Hematopoietic multipotent progenitor cell treated with erythropoietin and hydrocortisone succinate and interleukin-3 and kit ligand, for 17 days (in vitro differentiated cells): ENCODE measurements around the gene FAM20C.

Experiments
- DNase-seq: peaks from one replicate; pipeline ENCODE4 v3.0.0-alpha.2; 2015; ENCODE audit warnings: low spot score

Gene FAM20C

GRCh38 chr7:159370-160270, 32.8 kb upstream of the FAM20C start:
- DNase-seq = peak; percentile 28

GRCh38 chr7:160958-161725, 31.2 kb upstream of the FAM20C start:
- DNase-seq = no peak

GRCh38 chr7:162632-163297, 29.6 kb upstream of the FAM20C start:
- DNase-seq = no peak

DNA sequence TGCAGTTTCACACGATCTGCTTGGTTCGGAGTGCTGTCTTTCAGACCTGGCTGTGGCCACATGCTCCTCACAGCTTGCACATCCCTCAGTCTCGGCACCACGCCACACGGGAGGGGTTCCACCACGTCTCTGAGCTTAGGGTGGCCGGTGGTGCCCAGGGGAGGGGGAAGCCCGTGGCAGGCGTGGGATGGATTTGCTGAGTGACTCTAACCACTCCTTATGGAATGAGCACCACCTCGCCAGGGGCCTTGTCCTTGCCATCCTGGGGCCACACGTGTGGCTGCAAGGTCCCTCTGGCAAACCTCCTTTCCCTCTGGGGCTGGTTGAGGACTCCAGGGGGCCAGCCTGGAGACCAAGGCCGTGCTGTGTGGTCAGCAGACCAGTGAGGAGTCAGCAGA, 29.1 kb upstream of the FAM20C start:
- DNase-seq = no peak

- no peak for DNase-seq
Measured at GRCh38 chr7:163971-164881, 28.1 kb upstream of the FAM20C start.

- no peak for DNase-seq
Measured at GRCh38 chr7:164882-165660, 27.3 kb upstream of the FAM20C start.

GRCh38 chr7:165661-166337, 26.6 kb upstream of the FAM20C start:
- DNase-seq = no peak

GRCh38 chr7:166338-167060, 25.9 kb upstream of the FAM20C start:
- no peak for DNase-seq

DNA sequence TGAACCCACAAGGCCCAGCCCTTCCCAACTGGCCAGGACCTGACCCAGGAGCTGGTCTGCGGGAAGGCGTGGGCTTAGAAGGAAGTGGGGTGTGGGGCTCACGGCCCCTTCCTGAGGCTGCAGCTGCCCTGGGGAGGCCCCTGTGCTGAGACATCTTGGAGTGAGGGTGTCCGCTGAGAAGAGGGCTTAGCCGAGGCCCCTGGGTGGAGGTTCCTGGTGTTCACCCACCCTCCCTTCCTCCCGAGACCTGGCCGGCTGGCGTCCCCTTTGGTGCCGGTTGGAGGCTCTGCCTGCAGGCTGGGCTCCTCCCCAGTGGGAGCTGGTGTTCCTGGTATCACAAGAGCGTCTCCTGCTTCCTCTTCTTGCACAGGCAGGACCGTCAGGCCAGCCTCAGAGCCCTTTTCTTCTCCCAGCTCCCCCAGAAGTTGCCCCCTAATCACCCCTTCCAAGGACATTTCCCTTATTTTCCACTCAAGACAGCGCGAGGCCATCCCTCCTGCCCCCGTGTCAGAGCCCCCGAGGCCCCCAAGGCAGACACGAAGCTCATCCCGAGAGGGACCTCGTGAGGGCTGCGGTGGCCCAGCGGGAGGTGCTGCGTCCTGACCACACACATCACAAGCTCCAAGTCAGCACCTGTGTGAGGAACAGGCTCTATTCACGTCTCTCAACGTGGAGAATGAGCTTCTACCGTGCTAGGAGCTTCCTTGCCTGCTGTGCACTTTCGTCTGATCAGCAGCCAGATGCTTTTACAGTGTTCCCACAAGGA, 25.1 kb upstream of the FAM20C start:
- no peak for DNase-seq

GRCh38 chr7:167976-168791, 24.2 kb upstream of the FAM20C start:
- DNase-seq = no peak

DNA sequence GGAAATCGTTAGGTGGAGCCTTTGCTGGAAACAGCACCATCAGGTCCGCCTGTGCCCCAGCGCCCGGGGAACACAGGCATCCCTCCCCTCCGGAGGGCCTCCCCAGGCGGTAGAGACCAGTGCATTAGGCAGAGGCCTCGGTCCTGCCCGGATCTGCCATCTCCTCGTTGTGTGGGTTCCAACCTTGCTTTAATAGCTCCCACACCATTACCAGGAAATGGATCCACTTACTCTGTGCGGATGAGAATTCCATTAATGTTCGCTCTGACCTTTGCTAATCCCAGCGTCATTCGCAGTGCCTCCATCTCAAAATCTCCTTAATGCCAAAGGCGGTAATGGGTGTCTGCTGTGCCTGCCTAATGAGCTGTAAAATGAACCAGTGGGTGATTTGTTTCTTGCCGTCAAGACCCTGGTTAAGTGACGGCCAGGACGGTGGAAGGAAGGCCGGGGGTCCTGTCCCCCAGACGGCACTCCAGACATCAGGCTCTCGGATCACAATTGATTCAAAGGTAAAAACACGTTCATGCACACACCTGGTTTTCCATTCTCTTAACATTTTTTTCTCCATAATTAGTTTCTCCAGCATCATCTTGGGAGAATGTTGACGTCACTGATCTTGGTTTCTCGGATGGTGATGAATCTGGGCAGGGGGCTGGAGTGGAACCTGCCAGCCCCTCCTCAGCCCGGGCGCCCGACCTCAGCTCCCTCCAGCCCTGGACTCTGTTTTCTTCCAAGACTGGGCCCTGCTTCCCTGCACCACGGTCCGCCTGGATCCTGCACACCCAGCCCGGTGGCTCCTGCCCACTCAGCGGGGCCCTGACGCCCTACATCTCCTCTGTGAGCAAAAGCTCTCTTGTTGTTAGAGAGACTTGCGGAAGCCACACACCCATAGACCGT, 22.8 kb upstream of the FAM20C start:
- no peak for DNase-seq

DNA sequence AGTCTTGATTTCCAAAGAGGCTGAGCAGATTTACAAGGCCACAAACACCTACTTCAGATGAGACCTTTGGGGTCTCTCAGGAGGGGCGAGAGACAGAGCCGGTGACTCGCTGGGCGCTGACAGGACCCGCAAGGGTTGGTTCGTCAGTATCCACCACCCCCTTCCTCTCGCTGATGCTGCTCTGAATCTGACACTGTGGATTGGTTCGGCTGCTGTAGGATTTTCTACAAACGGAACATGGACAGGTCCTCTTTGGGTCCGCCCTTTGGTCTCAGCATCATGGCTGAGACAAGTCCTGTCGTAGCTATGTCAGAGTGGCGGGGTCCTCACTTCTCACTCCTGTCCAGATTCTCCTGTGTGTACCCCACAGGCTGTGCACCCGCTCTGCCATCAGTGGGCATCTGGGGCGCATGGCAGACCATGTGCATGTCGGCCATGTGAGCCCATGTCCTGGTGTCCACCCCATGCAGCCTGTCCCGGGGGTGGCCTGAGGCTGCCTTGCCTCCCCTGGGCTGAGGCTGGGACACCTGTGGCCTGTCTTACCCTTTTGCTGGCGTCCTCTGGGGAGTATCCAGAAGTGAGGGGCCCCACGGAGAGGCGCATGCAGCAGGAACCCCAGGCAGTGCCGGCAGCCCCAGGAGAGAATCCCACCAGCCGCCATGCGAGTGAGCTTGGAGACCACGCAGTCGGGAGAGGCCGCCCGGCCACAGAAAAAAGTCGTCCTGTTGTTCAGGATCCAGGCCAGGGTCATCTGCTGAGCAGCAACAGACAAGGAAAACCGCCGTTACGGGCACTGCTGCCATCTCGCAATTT, 21.6 kb upstream of the FAM20C start:
- DNase-seq = no peak

DNA sequence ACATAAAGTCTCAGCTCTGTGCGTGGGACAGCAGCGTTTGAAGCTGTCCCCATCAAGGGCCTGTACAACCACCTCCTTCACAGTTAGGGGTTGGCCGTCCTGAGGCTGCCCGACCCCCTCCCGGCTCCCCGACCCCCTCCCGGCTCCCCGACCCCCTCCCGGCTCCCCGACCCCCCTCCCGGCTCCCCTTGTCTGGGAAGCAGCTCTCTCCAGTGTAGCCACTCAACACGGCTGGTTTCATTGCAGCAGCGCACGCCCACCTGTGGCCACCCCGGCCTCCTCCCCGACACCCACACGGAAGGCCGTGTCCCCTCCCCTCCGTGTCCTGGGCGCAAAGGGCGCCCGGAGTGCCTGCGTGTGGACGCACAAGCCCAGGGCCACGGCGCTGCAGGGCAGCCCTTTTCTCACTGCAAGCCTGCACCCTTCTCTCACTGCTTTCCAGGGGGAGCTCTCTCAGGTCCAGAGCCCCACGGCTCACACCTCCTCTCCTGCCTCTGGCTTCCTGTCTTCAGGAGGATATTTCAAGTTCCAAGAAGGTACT, 20.9 kb upstream of the FAM20C start:
- no peak for DNase-seq

DNA sequence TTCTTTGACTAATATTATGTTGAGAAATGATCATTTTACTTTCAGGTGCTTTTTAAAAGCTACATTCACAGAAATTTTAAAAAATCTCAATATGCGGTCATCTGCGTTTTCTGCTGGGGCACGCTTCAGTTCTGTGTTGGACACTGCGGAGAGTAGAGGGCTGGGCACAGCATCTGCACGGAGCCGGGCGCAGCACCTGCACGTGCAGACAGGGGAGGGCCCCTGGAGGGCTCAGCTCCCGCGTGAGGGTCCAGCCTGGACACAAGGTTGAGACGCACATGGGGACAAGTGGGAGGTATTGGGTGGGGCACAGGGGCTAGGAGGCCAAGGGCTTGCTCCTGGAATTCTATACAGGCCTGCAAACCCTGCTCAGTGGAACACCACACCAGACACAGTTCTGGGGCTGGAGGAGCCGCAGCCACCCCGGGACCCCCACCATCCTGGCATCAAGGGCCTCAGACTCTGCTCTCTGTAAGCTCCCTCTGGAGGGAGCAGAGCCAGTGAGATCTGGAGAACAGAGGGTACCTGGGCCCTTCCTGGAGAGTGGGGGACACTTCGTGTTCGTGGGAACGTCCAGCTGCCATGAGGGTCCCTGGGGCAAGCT, 20.4 kb upstream of the FAM20C start:
- no peak for DNase-seq

DNA sequence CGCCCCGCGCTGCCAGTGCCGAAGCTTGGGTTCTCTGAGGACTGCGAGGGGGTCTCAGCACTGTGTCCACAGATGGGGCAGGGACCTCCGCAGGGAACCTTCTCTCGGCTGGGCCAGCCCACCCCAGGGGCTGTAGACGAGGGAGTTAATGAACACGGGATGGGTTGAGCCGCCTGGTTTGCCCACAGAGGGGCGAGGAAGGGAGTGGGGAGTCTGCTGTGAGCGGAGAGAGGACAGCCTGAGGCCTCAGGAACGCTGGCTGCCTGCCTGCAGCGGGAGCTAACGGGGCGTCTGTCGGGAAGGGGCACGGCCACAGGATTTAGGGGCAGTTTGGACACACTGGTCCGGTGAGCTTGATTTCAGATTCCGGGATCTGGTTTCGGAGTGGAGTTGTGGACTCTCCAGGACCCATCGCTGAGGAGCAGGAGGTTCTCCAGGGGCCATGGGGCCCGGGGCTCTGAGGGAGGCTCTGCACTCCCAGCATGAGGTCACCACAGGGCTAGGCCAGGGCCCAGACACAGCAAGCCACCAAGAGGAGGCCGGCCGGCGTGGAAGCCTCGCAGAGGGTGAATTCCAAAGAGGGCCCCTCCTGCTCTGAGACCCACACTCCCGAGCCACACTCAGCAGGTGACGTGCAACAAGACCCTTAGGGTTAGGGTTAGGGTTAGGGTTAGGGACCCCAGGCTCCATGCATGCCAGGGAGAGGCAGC, 19.0 kb upstream of the FAM20C start:
- no peak for DNase-seq
